HG03442 (cell line): ENCODE results near the gene CRYBA2.

ENCODE experiments used
- ATAC-seq: cut with Tn5 transposase; IDR thresholded peaks from one replicate; pipeline ENCODE4 v1.9.1; 2021; ENCODE audit warnings: mild to moderate bottlenecking, moderate library complexity; ENCODE audit not compliant: unreplicated experiment

Gene CRYBA2

GRCh38 chr2:218999881-219000568 lies 6.8 kb upstream of the CRYBA2 start:
- ATAC-seq, result no peak

- no peak for ATAC-seq
These were observed 6.0 kb upstream of the CRYBA2 start for GRCh38 chr2:218999021-218999880.

DNA sequence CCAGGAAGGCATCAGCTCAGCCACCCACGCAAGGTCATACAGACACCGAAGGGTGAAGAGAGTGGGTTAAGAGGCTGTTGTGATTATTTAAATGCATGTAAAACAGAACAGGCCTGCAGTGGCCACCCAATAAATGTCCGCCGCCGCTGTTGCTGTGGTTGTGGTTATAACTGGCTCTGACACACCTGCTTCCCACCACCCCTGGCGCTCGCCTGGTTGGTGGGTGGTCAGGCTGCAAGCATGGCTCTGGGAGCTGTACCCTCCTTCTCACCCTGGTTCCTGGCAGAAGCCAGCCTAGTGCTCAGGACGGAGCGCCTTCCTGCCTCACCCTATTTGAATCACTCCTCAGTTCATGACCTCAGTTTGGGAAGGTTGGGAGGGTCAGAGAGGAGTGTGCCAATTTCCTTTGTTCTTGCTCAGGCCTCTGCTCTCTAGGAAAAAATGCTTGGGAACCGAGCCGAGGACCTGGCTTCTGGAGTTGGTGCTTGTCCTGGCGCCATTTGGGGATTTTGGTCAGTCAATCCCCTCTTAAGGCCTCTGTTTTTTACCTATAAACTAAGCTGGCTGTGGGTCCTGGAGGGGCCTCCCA lies 5.3 kb upstream of the CRYBA2 start:
- no peak for ATAC-seq

GRCh38 chr2:218997731-218998130 lies 4.5 kb upstream of the CRYBA2 start:
- no peak for ATAC-seq

- no peak for ATAC-seq
These were observed 3.7 kb upstream of the CRYBA2 start for GRCh38 chr2:218996937-218997336.

DNA sequence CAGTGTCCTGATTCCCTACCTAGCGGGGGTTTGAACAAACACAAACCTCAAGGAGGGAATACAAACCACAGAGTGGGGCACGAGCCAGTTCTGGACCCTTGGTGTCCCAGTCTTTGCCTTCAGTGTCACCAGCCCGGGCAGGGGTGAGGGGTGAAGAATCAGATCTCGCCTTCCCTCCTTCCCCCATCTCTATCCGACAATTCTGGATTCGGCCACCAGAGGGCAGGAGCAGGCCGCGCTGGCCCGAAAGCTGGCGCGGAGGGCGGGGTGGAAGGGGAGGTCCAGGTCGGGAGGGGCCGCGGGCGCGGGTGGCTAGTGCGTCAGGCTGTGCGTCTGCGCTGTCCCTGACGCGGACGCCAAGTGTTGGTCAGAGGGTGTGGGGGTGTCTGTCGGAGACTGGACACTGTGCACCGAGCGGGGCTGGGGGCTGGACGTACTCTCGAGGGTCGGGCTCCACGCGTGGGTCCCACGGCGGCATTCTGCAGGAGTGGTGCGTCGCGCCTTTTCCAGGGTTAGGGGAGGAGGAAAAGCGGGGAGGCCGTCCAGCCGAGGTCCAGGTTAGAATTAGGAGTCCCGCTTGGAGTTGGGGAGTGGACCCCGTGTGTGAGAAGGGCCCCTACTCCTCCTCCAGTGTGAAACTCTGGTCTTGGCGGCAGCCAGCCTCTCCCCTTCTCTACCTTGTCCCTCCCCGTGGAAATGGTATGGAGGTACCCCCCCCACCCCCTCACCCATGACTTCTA lies 2.9 kb upstream of the CRYBA2 start:
- ATAC-seq, result no peak

DNA sequence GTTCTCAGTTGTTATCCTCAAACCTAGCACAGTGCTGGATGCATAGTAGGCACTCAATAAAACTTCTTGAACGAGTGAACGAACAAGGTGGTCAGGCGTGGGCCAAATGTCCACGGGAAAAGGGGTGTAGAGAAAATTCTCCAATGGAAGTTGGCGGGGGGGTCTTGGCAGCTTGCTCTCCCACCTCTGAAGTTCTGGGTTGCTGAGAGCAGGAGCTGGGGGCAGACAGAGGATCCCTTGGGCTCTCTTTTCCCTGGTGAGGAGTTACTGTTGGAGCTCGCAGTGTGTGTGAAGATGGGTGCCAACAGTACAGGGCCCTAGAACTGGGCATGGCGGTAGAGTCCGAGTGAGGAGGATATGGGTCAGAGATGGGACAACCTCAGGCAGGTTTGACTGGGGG lies 2.3 kb upstream of the CRYBA2 start:
- ATAC-seq, result no peak

DNA sequence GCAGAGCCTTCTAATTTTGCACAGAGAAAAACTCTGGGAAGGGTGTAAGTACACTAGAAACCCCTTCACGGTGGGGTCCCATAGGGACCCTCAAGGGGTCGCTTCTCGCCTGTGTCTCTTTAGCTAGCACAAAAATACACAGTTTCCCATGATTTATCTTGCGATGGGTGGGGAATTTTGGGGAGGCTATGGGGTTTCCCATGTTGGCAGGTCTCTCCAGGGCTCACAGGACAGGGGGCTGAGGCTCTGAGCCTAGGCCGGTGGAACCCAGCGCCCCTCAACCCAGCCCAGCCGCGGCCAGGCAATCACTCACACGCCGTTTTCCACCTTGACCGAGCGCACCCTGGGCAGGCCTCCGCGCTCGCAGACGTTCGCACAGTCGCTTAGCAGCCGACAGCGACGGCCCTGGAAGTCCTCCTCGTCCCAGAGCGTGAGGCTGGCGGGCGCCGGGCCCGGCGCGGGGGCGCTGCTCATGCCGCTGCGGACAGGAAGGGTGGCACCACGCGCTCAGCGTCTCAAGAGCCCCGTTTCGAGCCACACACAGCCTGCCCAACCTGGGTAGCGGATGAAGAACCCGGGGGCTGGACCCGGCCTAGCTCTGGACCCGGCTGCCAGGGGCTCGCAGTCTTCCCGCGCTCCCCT lies 398 bp downstream of the CRYBA2 start:
- ATAC-seq, result no peak

- ATAC-seq, result no peak
These were observed 1.0 kb downstream of the CRYBA2 start for GRCh38 chr2:218992196-218992595.

DNA sequence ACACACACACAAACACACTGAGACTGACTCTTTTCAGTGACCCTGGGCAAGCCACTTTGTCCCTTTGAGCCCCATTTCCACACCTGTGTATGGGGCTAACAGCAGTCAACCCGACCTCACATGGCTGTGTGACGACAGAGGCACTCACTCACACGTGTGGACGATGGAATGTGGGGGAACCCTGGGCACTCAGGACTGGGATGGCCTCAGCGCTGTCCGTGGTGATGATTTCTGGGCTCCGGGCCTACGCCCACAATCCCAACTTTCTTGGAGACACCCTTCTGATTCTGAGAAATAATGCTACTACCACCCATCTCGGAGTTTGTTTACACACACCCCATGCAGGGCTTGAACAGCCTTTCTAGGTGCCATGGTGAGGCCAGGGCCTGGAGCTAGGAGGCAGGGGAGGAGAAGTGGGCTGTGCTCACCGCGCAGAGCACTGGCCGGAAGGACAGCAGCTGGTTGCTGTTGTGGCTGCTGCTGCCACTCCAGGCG lies 1.5 kb downstream of the CRYBA2 start:
- no peak for ATAC-seq

DNA sequence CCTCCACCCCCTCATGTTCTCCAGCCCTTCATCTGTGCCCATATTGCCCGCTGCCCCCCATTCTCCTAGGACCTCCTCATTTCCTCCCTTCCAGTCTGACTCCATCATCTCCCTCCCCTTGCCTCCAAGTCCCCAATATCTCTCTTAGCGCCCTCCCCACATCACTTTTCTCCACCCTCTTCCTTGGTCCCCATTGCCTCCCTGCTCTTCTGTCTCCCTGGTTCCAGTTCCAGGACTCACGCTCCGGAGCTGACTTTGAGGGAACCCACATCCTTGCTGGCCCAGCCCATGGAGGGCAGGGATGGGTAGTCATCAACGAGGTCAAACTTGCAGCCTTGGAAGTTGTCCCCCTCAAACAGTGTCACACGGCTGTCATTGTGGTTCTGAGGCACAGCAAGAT lies 2.6 kb downstream of the CRYBA2 start:
- ATAC-seq, result no peak

- ATAC-seq, result no peak
These were observed 3.2 kb downstream of the CRYBA2 start for GRCh38 chr2:218990052-218990451.

- no peak for ATAC-seq
These were observed 4.6 kb downstream of the CRYBA2 start for GRCh38 chr2:218988650-218989049.

DNA sequence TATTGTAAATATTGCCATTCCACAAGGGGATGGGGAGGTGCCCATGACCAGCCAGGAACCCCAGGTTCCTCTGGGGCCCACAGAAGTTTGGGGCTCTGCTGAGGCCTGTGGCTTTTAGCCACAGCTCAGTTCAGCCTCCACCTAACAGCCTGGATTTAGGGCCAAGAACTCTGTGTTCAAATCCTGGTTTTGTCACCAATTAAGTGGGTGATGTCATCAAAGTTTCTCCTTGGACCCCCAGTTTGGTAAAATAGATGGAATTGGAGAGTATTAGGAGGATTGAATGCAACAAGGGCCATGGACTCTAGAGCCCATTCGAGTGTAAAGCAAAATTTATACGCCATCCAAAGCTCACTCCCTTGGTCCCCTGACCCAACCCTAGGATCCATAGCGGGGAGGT lies 5.1 kb downstream of the CRYBA2 start:
- no peak for ATAC-seq

DNA sequence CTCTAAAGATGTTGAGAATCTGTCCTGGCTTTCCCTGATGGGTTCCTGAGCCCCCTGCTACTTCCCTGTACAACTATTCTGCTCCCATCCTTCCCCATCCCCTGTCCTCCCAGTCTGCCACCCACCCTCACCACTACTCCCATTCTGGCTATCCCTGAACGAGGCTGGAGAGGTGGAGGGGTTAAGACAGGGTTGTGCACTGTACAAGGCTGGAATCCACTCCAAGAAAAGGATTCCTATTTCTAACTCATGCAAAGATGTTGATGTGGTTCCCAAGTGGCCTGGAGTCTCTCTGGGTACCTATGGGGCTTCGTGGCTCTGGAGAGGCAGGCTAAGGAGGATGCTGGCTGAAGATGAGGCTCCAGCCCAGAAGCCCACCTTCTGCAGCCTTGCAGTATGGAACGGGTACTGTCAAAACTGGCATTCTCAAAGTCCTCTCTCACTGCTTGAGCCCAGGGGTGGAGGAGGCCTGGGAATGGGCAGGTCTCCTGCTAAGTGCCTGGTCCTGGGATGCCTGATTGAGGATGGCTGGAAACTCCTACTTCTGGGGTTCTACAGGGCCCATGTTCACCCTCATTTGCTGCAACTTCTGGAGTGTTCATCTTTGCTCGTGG lies 7.0 kb downstream of the CRYBA2 start:
- no peak for ATAC-seq

DNA sequence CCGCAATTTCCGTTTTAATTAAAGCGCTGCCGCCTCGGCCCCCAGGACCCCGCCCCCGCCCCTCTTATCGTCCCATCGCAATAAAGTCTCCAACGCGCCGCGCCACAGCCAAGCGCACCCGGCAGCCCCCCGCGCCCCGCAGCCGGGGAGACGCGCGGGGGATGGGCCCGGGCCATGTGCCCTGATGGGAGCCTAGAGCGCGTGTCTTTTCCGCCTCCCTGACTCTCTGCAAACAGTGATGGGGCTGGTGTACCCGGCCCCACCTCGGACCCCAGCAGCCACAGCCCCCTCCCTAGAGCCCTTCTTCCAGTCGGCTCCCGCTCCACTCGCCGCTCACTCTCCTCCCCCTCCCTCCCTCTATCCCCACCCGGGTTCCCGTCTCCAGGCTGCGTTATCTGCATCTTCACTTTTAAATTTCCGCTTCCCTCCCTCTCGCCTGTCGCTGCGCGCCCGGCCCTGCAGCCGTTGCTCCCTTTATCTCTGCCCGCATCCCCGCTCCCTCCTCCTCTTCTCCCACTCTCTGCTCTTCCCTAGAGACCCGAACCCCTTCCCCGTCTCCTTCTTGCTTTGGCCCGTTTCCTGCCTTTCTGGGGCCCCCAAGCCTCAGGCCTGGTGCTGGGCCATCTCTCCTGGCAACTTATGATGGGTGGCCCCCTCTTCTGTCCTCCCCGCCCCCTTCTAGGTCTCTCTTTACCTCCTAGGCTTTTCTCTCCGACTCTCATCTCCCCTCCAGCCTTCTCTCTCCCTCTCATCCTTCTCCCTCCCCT lies 7.7 kb downstream of the CRYBA2 start:
- no peak for ATAC-seq

DNA sequence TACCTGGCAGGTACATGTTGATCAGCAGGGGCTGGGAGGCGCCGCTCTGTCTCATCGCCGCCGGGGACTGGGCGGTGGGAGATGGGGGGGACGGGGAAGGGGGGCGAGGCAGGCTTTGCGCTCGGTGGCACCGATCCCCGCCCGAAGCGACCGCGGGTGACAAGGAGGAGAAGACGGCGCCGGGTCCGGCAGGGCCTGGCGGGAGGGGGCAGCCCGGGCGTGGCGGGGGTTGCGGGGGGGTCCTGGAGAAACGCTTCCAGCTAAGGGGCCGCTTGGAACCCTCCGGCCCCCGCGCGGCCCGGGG lies 8.2 kb downstream of the CRYBA2 start, which contains the start of gene FEV:
FEV (minus strand) TSS at position 164 of the 304 bp plus-strand sequence; CDS start at position 55, 109 bp downstream.
- ATAC-seq, result no peak

- no peak for ATAC-seq
These were observed 8.8 kb downstream of the CRYBA2 start for GRCh38 chr2:218984239-218985020.

GRCh38 chr2:218983934-218984238 lies 9.3 kb downstream of the CRYBA2 start:
- ATAC-seq, result no peak
